ENCODE results near the gene COA8. TPM values are rescaled to one million over a fixed set of nuclear protein-coding genes. Genes with fewer than 3 reads are reported as not detected.

The COA8 gene
- total RNA-seq, 3 donors from 2014 or later (not counting 1 experiment from before 2014, with no cell fraction given) = 22.2 to 32.0 (median 24.9) TPM

DNA sequence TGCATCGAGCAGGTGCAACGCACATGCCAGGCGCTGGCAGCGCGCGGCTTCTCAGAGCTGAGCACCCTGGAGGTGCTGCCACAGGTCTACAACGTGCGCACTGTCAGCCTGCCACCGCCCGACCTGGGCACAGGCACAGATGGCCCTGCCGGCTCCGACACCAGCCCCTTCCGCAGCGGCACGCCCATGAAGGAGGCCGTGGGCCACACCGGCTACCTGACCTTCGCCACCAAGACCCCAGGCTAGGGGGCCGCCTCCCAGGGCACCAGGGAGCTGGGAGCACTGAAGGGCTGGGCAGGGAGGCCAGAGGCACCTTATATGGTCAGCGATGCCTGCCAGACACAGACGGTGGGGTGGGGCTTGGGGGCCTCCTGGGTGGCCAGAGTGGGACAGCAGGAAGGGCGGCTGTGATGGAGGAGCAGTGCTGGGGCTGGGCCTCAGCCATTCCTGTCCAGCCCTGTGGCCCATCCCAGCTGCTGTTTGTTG, 28.1 kb upstream of the COA8 start:
- TF ChIP-seq, protein P1, sequence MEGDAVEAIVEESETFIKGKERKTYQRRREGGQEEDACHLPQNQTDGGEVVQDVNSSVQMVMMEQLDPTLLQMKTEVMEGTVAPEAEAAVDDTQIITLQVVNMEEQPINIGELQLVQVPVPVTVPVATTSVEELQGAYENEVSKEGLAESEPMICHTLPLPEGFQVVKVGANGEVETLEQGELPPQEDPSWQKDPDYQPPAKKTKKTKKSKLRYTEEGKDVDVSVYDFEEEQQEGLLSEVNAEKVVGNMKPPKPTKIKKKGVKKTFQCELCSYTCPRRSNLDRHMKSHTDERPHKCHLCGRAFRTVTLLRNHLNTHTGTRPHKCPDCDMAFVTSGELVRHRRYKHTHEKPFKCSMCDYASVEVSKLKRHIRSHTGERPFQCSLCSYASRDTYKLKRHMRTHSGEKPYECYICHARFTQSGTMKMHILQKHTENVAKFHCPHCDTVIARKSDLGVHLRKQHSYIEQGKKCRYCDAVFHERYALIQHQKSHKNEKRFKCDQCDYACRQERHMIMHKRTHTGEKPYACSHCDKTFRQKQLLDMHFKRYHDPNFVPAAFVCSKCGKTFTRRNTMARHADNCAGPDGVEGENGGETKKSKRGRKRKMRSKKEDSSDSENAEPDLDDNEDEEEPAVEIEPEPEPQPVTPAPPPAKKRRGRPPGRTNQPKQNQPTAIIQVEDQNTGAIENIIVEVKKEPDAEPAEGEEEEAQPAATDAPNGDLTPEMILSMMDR (IDR thresholded peaks at IDR 0.05) = no peak
- Mint-ChIP-seq H3K27me3 (ENCODE audit: low read depth in 2 of 2) (peaks cover 0 to 2% of the 10 kb centered on the region in 2 donors), H3K27ac (no peak overlapping the region), H3K4me3 (no peak overlapping the region), H3K4me1 (peaks cover 7 to 27% of the 10 kb centered on the region in 2 donors), H3K36me3 (no peaks in the 10 kb centered on the region), H3K9me3 (no peaks in the 10 kb centered on the region)
- WGBS (ENCODE audit: insufficient coverage) = 94% methylated on average over 22 of the region's 22 CpGs
- intact Hi-C loops (cut with micrococcal nuclease) = no loop called here
- peaks cover 16% of the 10 kb centered on the region for H3K4me1 ChIP-seq (ENCODE audit: control insufficient read depth, insufficient read depth, low read length)
- H3K27me3 ChIP-seq (ENCODE audit: control insufficient read depth, insufficient read depth, low read length) = no peaks in the 10 kb centered on the region
- H3K36me3 ChIP-seq (ENCODE audit: control insufficient read depth, insufficient read depth, low read length) = peaks cover 7% of the 10 kb centered on the region
- no peak overlapping the region for H3K4me3 ChIP-seq (ENCODE audit: low read length)
- ATAC-seq (no peak), DNase-seq (no peak)
- H3K9me3 ChIP-seq (ENCODE audit: control insufficient read depth, insufficient read depth, low read length) = no peaks in the 10 kb centered on the region
- no peak overlapping the region for H3K27ac ChIP-seq (ENCODE audit: low read length)

DNA sequence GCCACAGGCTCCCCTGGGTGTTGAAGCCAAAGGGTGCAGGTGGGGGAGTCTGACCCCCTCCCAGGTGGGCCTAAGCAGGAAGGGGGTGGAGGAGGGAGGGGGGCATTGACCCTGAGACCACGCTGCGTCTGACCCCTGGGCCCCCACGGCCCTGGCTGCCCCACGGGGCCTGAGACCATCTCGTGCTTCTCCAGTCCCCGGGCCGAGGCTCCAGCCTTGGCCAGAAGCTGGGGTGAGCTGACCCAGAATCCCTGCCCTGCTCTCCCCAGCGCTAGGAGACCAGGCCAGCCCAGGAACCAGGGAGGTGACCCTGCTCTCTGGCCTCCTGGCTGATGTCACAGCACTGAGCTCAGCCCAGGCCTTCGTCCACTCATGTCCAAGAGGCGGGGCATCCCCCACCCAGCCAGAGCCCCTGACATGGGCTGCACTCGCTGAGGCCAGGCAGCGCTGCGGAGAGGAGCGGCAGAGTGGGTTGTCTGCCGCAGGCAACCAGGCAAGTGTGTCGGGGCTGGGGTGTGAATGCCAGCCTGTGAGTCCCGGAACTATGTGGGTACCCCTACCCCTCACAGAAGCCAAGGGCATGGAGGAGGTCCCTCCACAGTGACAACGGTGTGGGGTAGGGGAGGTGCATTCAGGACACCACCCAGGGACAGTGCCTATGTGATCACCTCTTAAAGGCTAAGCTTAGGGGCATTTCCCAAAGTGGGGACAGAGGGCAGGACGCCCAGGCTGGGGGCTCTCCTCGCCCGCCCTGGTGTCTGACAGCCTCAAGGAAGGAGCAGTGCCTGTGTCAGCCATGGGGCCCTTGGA, 27.5 kb upstream of the COA8 start:
- ATAC-seq (no peak), DNase-seq (no peak)
- Histone ChIP-seq H3K36me3 (ENCODE audit: control insufficient read depth, insufficient read depth, low read length) (peaks cover 7% of the 10 kb centered on the region), H3K4me1 (ENCODE audit: control insufficient read depth, insufficient read depth, low read length) (peaks cover 9% of the 10 kb centered on the region), H3K27ac (ENCODE audit: low read length) (no peak overlapping the region), H3K9me3 (ENCODE audit: control insufficient read depth, insufficient read depth, low read length) (no peaks in the 10 kb centered on the region), H3K4me3 (ENCODE audit: low read length) (no peak overlapping the region), H3K27me3 (ENCODE audit: control insufficient read depth, insufficient read depth, low read length) (no peaks in the 10 kb centered on the region)
- TF ChIP-seq, protein P1 (IDR thresholded peaks at IDR 0.05) = no peak
- H3K27me3 Mint-ChIP-seq (ENCODE audit: low read depth in 2 of 2) = peaks cover 0 to 2% of the 10 kb centered on the region in 2 donors
- H3K4me3 Mint-ChIP-seq = no peak overlapping the region
- intact Hi-C loops (cut with micrococcal nuclease) = no loop called here
- 96% methylated on average over 20 of the region's 21 CpGs for WGBS (ENCODE audit: insufficient coverage)
- H3K4me1 Mint-ChIP-seq = peaks cover 3 to 21% of the 10 kb centered on the region in 2 donors
- no peak overlapping the region for H3K27ac Mint-ChIP-seq
- H3K9me3 Mint-ChIP-seq = no peaks in the 10 kb centered on the region
- no peaks in the 10 kb centered on the region for H3K36me3 Mint-ChIP-seq

DNA sequence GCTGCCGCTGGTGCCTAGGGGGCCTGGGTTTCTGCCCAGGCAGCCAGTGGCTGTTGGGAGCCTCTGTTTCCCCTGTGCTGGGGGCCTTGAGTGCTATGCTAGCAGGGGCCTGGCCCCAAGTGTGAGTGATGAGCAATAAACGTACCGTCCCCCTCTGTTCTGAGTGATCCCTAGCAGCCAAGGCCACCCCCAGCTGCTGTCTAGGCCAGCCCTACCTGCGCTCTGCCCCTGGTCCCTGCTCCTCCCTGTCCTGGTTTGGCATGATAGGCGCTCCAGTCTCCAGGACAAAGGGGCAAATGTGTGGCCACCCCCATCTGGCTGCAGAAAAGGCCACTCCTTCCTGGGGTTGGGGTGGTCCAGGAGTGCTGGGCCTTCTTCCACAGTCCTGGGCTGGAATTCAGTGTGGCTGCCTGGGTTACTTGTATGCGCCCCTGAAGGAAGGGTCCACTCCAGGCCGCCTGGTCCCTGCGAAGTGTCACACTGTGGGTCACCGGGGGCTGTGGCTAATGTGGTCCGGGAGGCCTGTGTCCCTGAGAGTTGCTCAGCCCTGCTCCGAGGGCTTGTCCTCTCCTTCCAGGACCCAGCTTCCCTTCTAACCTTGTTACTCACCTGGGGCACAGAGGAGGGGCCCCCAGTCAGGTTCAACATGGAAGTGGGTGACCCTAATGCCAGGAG, 26.7 kb upstream of the COA8 start:
- H3K4me1 ChIP-seq (ENCODE audit: control insufficient read depth, insufficient read depth, low read length) = peaks cover 1% of the 10 kb centered on the region
- no peaks in the 10 kb centered on the region for H3K27me3 ChIP-seq (ENCODE audit: control insufficient read depth, insufficient read depth, low read length)
- no peaks in the 10 kb centered on the region for H3K9me3 ChIP-seq (ENCODE audit: control insufficient read depth, insufficient read depth, low read length)
- Mint-ChIP-seq H3K36me3 (no peaks in the 10 kb centered on the region), H3K4me1 (peaks cover 0 to 14% of the 10 kb centered on the region in 2 donors), H3K9me3 (no peaks in the 10 kb centered on the region), H3K4me3 (no peak overlapping the region), H3K27ac (no peak overlapping the region), H3K27me3 (ENCODE audit: low read depth in 2 of 2) (peaks cover 0 to 2% of the 10 kb centered on the region in 2 donors)
- ATAC-seq (no peak), DNase-seq (no peak)
- TF ChIP-seq, protein P1 (IDR thresholded peaks at IDR 0.05) = no peak
- H3K36me3 ChIP-seq (ENCODE audit: control insufficient read depth, insufficient read depth, low read length) = peaks cover 7% of the 10 kb centered on the region
- intact Hi-C loops (cut with micrococcal nuclease) = no loop called here
- H3K27ac ChIP-seq (ENCODE audit: low read length) = no peak overlapping the region
- H3K4me3 ChIP-seq (ENCODE audit: low read length) = no peak overlapping the region
- 89% methylated on average over 11 of the region's 11 CpGs for WGBS (ENCODE audit: insufficient coverage)
